Central memory CD8-positive, alpha-beta T cell (primary cell): ENCODE data around the gene COMMD2.

ENCODE experiments used
- ATAC-seq: fragments of 150-1000 bp; cut with Tn5 transposase; replicated peaks from 2 replicates; pipeline ENCODE4 v1.10.0; 2022; ENCODE audit warnings: mild to moderate bottlenecking, moderate FRiP score, moderate number of reproducible peaks; ENCODE audit not compliant: poor library complexity, severe bottlenecking; ENCODE audit errors: extremely low read depth
- DNase-seq, 2 donors: peaks; one replicate each; pipeline ENCODE4 v3.0.0; 2021; ENCODE audit warnings: low spot score in 2 of 2
- H3K27ac Mint-ChIP-seq: one replicate; pipeline ENCODE4 v1.8.0; 2022; ENCODE audit warnings: low read depth, mild to moderate bottlenecking, moderate library complexity, mixed read lengths
- H3K27me3 Mint-ChIP-seq: one replicate; pipeline ENCODE4 v1.8.0; 2022; ENCODE audit warnings: mixed read lengths
- H3K36me3 Mint-ChIP-seq: one replicate; pipeline ENCODE4 v1.8.0; 2022; ENCODE audit warnings: mild to moderate bottlenecking, moderate library complexity, mixed read lengths; ENCODE audit not compliant: insufficient read depth
- H3K4me1 Mint-ChIP-seq: one replicate; pipeline ENCODE4 v1.8.0; 2022; ENCODE audit warnings: mixed read lengths
- H3K4me3 Mint-ChIP-seq: one replicate; pipeline ENCODE4 v1.8.0; 2022; ENCODE audit warnings: mild to moderate bottlenecking, moderate library complexity, mixed read lengths
- H3K9me3 Mint-ChIP-seq: one replicate; pipeline ENCODE4 v1.8.0; 2022; ENCODE audit warnings: mixed read lengths

Gene COMMD2

DNA sequence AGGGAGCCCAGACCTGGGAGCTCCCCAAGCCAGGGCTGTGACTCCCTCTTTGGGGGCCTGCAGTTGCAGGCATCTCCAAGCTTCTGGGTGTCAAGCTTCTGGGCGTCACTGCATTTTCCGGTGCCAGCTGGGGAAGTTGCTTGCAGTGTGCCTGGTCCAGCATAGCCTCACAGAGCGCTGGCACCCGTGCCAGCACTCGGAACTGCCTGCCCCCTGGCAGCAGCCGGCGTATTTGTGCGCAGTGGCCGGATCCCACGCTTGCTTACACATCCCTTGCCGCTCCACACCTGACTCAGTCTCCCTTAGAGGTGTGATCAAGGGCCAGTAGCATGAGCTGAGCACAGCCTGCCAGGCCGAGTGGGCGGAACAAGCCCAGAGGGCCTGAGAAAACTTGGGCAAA, 37.0 kb downstream of the COMMD2 start:
- no peaks in the 10 kb centered on the region for H3K9me3 Mint-ChIP-seq
- H3K27ac Mint-ChIP-seq: no peak overlapping the region
- H3K4me1 Mint-ChIP-seq: no peaks in the 10 kb centered on the region
- H3K36me3 Mint-ChIP-seq: no peaks in the 10 kb centered on the region
- ATAC-seq: no peak
- no peak overlapping the region for H3K4me3 Mint-ChIP-seq
- H3K27me3 Mint-ChIP-seq: no peaks in the 10 kb centered on the region
- DNase-seq: no peak

- Mint-ChIP-seq H3K27me3 (no peaks in the 10 kb centered on the region), H3K4me1 (no peaks in the 10 kb centered on the region)
Observed at GRCh38 chr3:149713730-149714654, 38.3 kb downstream of the COMMD2 start.

DNA sequence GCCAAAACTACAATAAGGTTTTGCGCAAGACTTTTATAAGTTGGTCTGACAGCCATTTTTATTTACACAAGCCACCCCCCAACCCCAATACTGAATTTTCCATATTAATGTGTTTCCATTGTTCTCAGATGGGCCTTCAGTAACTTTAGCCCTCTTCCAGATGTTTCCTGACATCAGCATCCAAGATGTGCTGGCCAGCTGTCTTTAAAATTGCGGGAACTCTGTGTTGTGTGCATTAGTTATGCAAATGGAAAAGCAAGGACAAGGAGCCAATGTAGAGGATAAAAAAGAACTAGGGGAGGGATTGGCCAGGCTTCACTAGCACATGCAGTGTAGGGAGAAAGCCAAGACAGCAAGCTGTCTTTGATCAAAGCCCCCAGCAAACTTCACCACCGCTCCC, 45.4 kb downstream of the COMMD2 start:
- Mint-ChIP-seq H3K27ac (no peak overlapping the region), H3K36me3 (no peaks in the 10 kb centered on the region), H3K4me1 (no peaks in the 10 kb centered on the region), H3K9me3 (no peaks in the 10 kb centered on the region), H3K27me3 (no peaks in the 10 kb centered on the region), H3K4me3 (no peak overlapping the region)
- DNase-seq (no peak), ATAC-seq (no peak)

More at GRCh38 chr3:149713730-149714654, 38.3 kb downstream of the COMMD2 start:
- Mint-ChIP-seq H3K9me3 (no peaks in the 10 kb centered on the region), H3K4me3 (no peak overlapping the region), H3K27ac (no peak overlapping the region), H3K36me3 (no peaks in the 10 kb centered on the region)
- DNase-seq (no peak), ATAC-seq (no peak)

- Mint-ChIP-seq H3K36me3 (no peaks in the 10 kb centered on the region), H3K9me3 (no peaks in the 10 kb centered on the region), H3K4me3 (no peak overlapping the region), H3K27ac (no peak overlapping the region), H3K27me3 (no peaks in the 10 kb centered on the region), H3K4me1 (no peaks in the 10 kb centered on the region)
- DNase-seq (no peak), ATAC-seq (no peak)
Observed at GRCh38 chr3:149705416-149705815, 46.9 kb downstream of the COMMD2 start.

GRCh38 chr3:149703466-149703865, 48.8 kb downstream of the COMMD2 start:
- Mint-ChIP-seq H3K4me3 (no peak overlapping the region), H3K27ac (no peak overlapping the region), H3K27me3 (no peaks in the 10 kb centered on the region), H3K9me3 (no peaks in the 10 kb centered on the region), H3K36me3 (no peaks in the 10 kb centered on the region), H3K4me1 (no peaks in the 10 kb centered on the region)
- ATAC-seq: no peak
- DNase-seq: no peak

GRCh38 chr3:149702691-149703441, 49.4 kb downstream of the COMMD2 start:
- no peak overlapping the region for H3K4me3 Mint-ChIP-seq
- H3K9me3 Mint-ChIP-seq: no peaks in the 10 kb centered on the region
- H3K36me3 Mint-ChIP-seq: no peaks in the 10 kb centered on the region
- no peak for DNase-seq
- no peaks in the 10 kb centered on the region for H3K27me3 Mint-ChIP-seq
- no peak for ATAC-seq
- no peak overlapping the region for H3K27ac Mint-ChIP-seq
- H3K4me1 Mint-ChIP-seq: no peaks in the 10 kb centered on the region

DNA sequence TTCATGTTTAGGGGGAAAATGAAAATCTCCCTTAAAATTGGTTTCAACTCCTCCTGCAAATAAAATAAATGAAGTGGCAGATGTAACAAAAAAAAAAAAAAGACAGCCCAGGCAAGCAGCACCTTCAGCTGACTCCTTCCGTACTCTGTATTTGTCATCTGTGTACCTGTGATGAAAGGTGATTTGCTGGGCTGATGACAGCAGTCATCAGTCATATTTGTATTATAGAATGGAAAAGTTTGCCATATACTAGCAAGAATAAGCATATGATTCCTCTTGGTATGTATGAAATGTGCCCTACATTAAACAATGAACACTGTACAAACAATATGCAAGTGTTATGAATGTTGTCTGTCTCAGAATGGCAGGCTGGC, 50.3 kb downstream of the COMMD2 start:
- no peak for ATAC-seq
- Mint-ChIP-seq H3K9me3 (no peaks in the 10 kb centered on the region), H3K4me3 (peak overlapping the region; percentile 52), H3K27me3 (no peaks in the 10 kb centered on the region), H3K4me1 (no peaks in the 10 kb centered on the region), H3K36me3 (no peaks in the 10 kb centered on the region), H3K27ac (peak overlapping the region; percentile 50)
- DNase-seq: no peak

DNA sequence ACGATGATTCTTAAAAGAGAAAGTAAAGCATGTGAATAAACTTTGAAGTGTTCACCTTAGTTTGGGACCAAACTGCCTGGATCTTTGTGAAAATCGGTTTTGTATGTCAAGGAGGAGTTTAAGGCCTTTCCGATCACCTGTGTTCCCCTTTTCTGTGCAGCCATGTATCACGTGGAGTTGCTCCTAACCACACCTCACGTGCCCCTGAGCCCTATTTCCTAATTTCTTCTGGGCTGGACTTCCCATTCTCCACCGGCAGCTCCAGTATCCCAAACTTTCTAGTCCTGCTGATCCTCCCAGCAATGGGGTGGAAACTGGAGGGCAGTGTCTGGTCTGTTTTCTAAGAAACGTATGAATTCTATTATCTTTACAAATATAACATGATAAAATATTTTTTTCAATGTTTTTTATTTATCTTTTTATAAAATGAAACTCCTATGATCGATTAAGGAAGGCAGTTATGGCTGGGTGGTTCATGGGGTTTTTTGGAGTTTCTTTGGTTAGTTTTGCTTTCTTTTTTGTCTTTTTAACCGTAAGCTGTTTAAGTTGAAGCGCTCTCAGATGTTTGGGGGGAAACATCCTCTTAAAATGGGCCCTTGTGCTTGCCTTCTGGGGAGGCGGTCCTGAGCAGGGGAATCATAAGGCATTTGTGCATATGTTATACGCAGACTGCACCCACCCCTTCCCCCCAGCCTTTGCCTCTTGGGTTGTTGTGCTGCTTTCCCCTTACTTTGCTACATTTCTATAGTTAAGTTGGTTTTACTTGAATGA, 50.9 kb downstream of the COMMD2 start:
- H3K9me3 Mint-ChIP-seq: no peaks in the 10 kb centered on the region
- no peaks in the 10 kb centered on the region for H3K36me3 Mint-ChIP-seq
- peak overlapping the region; percentile 50 for H3K27ac Mint-ChIP-seq
- H3K4me3 Mint-ChIP-seq: peak overlapping the region; percentile 52
- peak; percentile 72 for ATAC-seq
- DNase-seq: no peak
- no peaks in the 10 kb centered on the region for H3K27me3 Mint-ChIP-seq
- no peaks in the 10 kb centered on the region for H3K4me1 Mint-ChIP-seq
